HG02870 (cell line): ENCODE measurements around the gene DCHS1.
"Not testable (repeated sequence)": the region's sequence is repeated elsewhere in the genome, so short reads cannot be mapped to it uniquely, and the experiment has no call there.

Experiments
- ATAC-seq: cut with Tn5 transposase; IDR thresholded peaks from one replicate; pipeline ENCODE4 v1.9.1; 2021; ENCODE audit warnings: mild to moderate bottlenecking, moderate library complexity; ENCODE audit not compliant: unreplicated experiment

DCHS1 gene

GRCh38 chr11:6655790-6656583 lies at the start of gene DCHS1:
Gene DCHS1, minus strand, starts transcription at chr11:6655809. Its CDS starts 14,196 bp downstream, at chr11:6641613.
- ATAC-seq: no peak

- ATAC-seq: no peak
These were observed 47.8 kb upstream of the DCHS1 start for GRCh38 chr11:6703247-6704063.

DNA sequence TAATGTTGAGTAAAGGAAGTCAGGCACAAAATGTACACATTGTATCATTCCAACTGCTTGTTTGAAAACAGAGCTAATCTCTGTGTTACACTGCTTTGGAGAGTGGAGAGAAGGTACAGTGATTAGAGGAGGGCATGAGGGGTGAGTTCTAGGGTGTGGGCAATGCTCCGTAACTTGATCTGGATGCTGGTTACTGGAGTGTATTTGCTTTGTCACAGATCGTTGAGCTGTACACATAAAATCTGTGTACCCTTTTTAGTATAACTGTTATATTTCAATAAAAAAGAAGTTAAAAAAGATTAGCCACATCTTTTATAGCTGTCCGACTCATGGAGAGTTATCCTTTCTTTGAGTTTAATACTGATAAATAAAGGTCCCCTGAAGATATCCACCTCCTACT lies 46.3 kb upstream of the DCHS1 start:
- ATAC-seq: not testable (repeated sequence)

DNA sequence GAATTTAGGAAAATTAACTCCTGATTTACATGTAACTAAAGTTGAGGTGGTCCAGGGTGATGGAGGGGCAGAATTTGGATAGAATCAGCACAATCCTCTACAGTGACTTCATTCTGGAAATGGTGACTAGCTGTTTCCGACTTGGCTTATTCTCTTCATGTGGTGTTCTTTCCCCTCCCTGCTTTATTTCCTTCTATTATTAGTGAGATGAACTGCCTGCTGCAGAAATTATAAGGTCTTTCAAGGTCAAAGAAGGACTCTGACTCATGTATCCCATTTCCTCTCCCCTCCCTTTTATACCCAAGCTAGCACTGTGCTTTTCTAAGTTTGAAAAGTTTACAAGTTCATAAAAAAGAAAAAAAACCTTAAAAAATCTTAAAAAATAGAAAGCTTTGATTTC lies 39.8 kb upstream of the DCHS1 start:
- ATAC-seq: no peak

DNA sequence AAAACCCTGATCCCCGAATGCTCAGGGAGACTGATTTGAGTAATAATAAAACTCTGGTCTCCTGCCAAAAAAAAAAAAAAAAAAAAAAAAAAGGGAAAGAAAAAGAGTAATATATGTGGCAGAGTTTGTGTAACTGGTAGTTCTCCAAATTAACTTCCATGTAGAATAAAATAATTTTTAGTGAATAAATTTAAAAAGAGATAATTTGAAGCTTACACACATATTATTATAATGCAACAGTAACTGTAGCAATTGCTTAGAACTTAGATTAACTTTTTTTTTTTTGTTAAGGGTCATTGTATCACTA lies 38.6 kb upstream of the DCHS1 start:
- ATAC-seq: no peak

DNA sequence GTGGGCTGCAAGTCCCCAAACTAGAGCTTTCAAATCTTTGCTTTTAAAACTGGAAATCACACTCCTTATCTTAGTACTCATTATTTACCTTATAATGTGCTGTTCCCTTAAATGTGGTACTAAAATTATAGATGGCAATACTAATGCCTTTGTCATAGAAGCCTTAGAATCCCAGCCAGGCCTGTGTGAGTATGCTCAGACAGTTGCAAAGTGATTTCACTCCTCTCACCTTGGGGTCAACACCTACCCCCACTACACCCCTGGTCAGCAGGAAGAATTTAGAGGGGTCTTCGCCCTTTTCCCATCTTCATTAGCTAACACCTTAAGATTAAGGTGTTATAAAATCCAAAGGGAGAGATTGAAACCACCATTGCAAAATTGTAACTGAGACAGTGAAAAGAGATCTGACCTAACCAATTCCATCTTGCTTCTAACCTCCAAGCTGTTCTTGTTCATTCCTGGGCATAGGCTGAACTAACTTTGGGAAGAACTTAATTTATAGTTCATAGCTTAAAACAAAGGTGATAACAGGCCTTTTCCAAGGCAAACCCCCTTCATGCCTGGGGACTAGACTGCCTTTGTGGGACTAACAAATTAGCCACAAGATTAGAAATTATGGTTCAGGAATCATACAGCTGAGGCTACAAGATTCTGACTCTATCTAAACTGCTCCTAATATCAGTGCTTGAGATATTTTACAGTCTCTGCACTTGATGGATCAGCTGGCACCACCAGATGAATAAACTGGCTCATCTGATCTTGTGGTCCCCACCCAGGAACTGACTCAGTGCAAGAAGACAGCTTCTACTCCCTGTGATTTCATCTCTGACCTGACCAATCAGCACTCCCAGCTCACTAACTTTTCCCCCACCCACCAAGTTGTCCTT lies 38.0 kb upstream of the DCHS1 start:
- ATAC-seq: no peak

GRCh38 chr11:6692128-6692527 lies 36.5 kb upstream of the DCHS1 start:
- no peak for ATAC-seq

GRCh38 chr11:6690431-6691132 lies 35.0 kb upstream of the DCHS1 start:
- not testable (repeated sequence) for ATAC-seq

DNA sequence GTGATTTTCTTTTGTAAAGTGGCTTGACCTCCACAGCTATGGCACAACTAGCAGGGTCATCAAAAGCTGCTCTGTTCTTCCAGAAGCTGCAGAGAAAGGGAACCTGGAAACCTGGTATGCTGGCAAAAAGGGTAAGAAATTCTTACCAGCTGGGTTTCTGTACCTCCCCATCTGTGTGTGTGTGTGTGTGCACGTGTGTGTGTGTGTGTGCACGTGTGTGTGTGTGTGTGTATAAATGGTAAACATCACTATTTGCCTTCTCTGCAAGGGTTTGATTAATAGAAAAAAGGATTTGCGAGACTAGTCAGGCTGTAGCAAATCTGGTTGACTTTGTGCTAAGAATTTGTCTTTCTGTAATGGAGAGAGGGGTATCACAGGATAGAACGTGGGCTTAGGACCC lies 32.3 kb upstream of the DCHS1 start:
- no peak for ATAC-seq

GRCh38 chr11:6686006-6686405 lies 30.4 kb upstream of the DCHS1 start:
- ATAC-seq: no peak

- not testable (repeated sequence) for ATAC-seq
These were observed 28.5 kb upstream of the DCHS1 start for GRCh38 chr11:6684068-6684467.

DNA sequence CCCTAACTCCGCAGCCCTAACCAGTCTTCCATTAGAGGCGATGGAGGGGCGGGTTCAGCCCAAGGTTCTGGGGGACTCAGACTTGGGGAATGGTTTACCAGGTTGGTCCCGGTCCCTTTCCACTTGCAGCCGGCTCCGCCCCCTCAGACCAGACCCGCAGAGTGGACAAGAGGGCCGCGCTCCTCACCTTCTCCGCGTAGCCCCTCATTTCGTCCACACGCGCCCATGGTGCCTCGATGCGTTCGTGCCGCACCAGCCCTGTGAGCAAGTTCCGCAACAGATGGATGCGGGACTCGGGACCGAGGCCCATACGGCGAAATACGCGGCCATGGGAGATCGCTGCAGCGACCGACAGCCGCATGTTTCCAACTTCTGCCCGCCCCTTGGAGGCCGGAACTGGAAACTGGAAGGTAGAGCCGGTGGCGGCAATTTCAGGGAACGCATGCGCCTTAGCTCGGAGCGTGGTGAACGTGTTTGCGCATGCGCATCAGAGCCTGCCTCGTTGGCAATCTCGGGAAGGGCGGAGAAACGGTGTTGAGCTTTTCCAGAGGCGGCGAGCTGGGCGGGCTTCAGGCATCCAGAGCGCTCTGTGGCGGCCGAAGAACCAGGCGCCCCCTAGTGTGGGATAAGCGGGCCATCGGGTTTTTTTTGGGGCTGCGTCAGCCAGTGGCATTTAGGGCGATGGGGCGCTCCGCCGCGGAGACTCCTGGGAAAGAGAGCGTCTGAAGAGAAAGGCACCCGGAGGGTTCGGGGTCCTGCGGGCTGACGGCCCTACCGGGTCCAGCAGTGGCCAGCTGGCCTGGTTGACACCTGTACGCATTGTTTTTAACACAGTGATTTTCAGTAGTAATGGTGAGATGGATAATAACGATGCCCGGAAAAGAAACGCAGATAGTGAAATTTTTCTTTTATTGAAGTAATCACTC lies 27.6 kb upstream of the DCHS1 start, which contains the start of gene MRPL17:
Gene MRPL17, minus strand, starts transcription at position 405 of the 926 bp plus-strand sequence. Its CDS starts 44 bp downstream, at position 361.
- peak; percentile 92 for ATAC-seq

- no peak for ATAC-seq
These were observed 27.0 kb upstream of the DCHS1 start for GRCh38 chr11:6682591-6682935.

DNA sequence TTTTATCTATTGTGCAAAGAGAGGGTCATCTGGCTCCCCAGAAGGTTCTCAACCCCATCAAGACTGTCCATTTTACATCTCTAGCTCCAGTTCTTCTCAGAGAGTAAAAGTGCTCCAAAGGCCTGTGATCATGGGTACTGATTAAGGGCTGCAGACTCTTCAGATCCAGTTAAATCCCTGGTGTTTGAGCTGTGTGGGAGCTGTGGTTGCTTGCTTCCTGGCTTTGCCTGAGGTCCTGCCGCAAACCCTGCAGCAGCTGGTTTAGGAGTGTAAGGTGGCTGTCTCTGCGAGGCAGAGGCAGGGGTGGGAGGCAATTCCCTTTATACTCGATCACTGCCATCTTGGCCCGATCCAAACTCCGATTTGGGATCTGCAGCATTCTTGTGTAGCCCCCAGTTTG lies 26.3 kb upstream of the DCHS1 start:
- no peak for ATAC-seq

DNA sequence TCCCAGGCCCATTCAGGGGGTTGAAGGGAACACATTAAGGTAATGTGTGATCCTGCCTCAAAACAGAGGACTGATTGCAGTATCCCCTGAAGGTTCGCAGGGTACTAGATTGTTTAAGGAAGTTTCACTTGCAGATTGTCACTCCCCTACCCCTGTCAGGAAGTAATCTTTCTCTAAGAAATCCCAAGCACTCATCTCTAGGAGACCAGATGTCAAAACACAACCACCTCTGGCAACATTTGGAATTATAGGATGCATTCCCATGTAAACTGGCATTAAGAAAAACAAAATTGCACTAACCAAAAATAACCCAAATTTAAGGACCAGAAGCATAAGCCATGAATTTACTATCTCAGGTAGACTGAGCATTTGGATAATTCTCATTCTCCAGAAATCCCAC lies 25.9 kb upstream of the DCHS1 start:
- ATAC-seq: no peak

DNA sequence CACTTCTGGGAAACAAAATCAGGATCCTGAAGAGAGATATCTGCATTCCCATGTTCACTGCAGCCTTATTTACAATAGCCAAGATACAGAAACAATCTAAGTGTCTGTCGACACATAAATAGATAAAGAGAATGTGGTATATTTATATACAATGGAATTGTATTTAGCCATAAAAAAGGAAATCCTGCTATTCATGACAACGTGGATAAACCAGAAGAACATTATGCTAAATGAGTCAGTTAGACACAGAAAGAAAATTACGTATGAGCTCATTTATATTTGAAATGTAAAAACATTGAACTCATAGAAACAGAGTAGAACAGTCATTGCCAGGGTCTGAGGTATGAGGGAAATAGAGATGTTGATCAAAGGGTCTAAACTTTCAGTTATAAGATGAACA lies 21.4 kb upstream of the DCHS1 start:
- ATAC-seq: no peak

DNA sequence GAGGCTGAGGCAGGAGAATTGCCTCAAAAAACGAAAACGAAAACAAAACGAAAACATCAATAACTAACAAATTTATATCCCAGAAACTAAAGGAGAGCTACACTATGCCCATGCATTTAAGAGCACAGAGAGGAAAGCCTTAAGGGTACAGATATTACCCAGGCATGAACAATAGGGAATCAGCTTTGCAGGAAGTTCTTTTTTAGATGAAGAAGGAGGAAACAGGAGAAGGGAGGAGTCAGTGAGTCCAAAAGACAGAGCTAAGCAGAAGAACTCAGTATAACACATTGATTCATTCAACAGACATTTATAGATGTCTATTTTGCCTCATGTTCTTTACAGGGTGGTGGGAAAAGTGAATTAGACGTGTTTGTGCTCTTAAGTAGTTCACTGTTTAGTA lies 19.3 kb upstream of the DCHS1 start:
- no peak for ATAC-seq

DNA sequence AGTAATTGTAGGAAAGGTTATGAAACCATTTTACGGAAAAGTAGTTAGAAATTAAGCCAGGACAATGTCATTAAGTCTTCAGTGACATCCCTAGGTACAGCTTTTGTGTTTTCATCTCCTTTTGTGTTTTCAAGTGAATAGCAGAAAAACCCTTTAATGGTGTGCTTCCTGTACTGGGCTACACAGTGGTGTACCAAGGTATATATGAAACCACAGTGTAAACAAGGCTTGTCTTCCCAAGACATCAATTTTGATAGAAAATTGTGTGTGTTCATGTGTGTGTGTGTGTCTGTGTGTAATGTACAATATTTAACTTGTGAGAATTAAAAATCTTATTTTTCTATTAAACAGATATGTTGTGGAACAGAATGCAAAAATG lies 18.6 kb upstream of the DCHS1 start:
- ATAC-seq: no peak

GRCh38 chr11:6673523-6674218 lies 18.1 kb upstream of the DCHS1 start:
- ATAC-seq: no peak
